Mammary epithelial cell (primary cell): ENCODE measurements around the gene ANKRD11.

ENCODE experiments used
- CTCF ChIP-seq, 2 donors: IDR thresholded peaks in 1 of 2; conservative IDR thresholded peaks in 1 of 2; 2 replicates each; pipeline ENCODE4 v1.5.1; 2011 to 2012; ENCODE audit warnings: inconsistent platforms in 2 of 2, low read length in 2 of 2, mild to moderate bottlenecking in 2 of 2, control low read depth in 1 of 2, low read depth in 1 of 2; ENCODE audit not compliant: insufficient read depth in 1 of 2; ENCODE audit errors: extremely low read depth in 1 of 2
- EZH2 ChIP-seq: IDR thresholded peaks from 2 replicates; pipeline ENCODE4 v1.6.1; 2012; ENCODE audit warnings: low read length, inconsistent platforms, borderline replicate concordance

- TF ChIP-seq CTCF (conservative IDR thresholded peaks at IDR 0.05 in 1 of 2, IDR thresholded peaks at IDR 0.05 in 1 of 2; ENCODE audit: extremely low read depth in 1 of 2, insufficient read depth in 1 of 2, low read depth in 1 of 2, low read length in 2 of 2) (no peak), EZH2 (no peak)
Observed at GRCh38 chr16:89294486-89294885, 195.9 kb downstream of the ANKRD11 start.
